AG10803 (cell line): ENCODE data around the gene SHANK1.
"Not testable (repeated sequence)": the region's sequence is repeated elsewhere in the genome, so short reads cannot be mapped to it uniquely, and the experiment has no call there.

Experiments
- DNase-seq: peaks from one replicate; pipeline ENCODE4 v3.0.0; 2010; ENCODE audit warnings: low read depth
- H3K4me3 ChIP-seq: 2 replicates; pipeline ENCODE4 v1.5.1; 2011; ENCODE audit warnings: mild to moderate bottlenecking, low read length, control low read depth
- TF ChIP-seq, protein P1 (sequence below): conservative IDR thresholded peaks from 2 replicates; pipeline ENCODE4 v1.5.1; 2011; ENCODE audit warnings: mild to moderate bottlenecking, low read length, control low read depth, inconsistent platforms

Gene SHANK1

GRCh38 chr19:50753879-50754278, 34.3 kb upstream of the SHANK1 start:
- no peak for DNase-seq
- H3K4me3 ChIP-seq, result no peak overlapping the region
- TF ChIP-seq, protein P1, sequence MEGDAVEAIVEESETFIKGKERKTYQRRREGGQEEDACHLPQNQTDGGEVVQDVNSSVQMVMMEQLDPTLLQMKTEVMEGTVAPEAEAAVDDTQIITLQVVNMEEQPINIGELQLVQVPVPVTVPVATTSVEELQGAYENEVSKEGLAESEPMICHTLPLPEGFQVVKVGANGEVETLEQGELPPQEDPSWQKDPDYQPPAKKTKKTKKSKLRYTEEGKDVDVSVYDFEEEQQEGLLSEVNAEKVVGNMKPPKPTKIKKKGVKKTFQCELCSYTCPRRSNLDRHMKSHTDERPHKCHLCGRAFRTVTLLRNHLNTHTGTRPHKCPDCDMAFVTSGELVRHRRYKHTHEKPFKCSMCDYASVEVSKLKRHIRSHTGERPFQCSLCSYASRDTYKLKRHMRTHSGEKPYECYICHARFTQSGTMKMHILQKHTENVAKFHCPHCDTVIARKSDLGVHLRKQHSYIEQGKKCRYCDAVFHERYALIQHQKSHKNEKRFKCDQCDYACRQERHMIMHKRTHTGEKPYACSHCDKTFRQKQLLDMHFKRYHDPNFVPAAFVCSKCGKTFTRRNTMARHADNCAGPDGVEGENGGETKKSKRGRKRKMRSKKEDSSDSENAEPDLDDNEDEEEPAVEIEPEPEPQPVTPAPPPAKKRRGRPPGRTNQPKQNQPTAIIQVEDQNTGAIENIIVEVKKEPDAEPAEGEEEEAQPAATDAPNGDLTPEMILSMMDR, result no peak

DNA sequence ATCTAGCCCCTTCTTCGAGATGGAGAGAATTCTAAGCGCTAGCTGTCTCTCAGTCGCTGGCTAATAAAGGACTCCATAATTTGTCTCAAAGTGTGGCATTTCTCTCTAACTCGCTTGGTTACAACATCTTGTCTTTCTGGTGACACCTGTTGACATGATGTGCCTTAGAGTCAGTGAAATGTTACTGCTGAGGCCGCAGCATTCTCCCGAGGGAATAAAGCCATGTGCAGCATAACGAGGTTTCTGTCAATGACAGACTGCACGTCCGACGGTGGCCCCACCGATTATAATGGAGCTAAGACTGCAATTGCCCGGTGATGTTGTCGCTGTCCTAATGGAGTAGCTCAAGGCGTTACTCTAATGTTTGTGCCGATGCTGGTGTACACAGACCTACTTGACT, 30.4 kb upstream of the SHANK1 start:
- TF ChIP-seq, protein P1, result no peak
- no peak for DNase-seq
- H3K4me3 ChIP-seq, result no peak overlapping the region

- TF ChIP-seq, protein P1, result no peak
- DNase-seq, result no peak
- H3K4me3 ChIP-seq, result no peak overlapping the region
Observed at GRCh38 chr19:50749490-50749889, 29.9 kb upstream of the SHANK1 start.

DNA sequence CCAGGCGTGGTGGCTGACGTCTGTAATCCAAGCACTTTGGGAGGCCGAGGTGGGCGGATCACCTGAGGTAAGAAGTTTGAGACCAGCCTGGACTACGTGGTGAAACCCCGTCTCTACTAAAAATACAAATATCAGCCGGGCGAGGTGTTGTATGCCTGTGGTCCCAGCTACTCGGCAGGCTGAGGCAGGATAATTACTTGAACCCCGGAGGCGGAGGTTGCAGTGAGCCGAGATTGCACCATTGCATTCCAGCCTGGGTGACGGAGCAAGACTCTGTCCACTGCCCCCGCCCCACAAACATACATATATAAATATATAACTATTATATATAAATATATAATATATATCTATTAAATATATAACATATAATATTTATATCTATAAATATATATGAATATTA, 27.5 kb upstream of the SHANK1 start:
- not testable (repeated sequence) for H3K4me3 ChIP-seq, DNase-seq

GRCh38 chr19:50745221-50745620, 25.6 kb upstream of the SHANK1 start:
- TF ChIP-seq, protein P1, result no peak
- H3K4me3 ChIP-seq, result no peak overlapping the region
- no peak for DNase-seq

GRCh38 chr19:50743537-50743936, 23.9 kb upstream of the SHANK1 start:
- TF ChIP-seq, protein P1, result no peak

DNA sequence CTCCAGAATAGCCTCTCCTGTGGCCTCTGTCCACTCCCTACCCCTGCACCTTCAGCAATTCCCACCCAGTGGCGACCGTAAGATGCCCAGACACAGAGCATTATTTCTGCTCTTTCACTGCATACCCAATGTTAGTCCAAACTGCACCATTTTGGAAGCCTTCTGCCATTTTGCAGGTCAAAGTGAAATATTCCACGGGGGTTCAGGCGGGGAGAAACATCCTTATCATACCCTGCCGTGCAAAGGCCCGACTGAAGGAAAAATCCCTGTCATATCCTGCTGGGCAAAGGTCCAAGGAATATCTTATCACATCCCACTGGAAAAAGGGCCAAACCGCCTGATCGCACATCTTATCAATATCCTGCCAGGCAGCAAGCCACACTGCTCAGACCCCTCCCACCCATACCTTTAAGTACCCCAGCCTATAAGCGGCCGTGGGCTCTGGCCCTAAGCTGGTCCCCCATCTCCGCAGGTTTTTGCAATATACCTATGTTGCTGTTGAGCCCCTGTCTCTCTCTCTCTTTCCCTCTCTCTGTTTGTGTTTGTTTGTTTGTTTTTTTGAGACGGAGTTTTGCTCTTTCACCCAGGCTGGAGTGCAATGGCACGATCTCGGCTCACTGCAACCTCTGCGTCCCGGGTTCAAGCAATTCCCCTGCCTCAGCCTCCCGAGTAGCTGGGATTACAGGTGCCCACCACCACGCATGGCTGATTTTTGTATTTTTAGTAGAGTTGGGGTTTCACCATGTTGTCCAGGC, 21.8 kb upstream of the SHANK1 start:
- TF ChIP-seq, protein P1, result no peak
- DNase-seq, result no peak
- H3K4me3 ChIP-seq, result no peak overlapping the region

More at GRCh38 chr19:50743537-50743936, 23.9 kb upstream of the SHANK1 start:
- no peak overlapping the region for H3K4me3 ChIP-seq
- DNase-seq, result no peak
